ENCODE data around the gene CRB2.

Gene CRB2

GRCh38 chr9:123348317-123348992 is 7.5 kb upstream of the CRB2 start:
- no peak for DNase-seq (ENCODE audit: low spot score)

GRCh38 chr9:123349033-123349432 is 7.0 kb upstream of the CRB2 start:
- DNase-seq (ENCODE audit: low spot score) = no peak

- peak; percentile 53 for DNase-seq (ENCODE audit: low spot score)
Observed at GRCh38 chr9:123349691-123350480, 6.1 kb upstream of the CRB2 start.

DNA sequence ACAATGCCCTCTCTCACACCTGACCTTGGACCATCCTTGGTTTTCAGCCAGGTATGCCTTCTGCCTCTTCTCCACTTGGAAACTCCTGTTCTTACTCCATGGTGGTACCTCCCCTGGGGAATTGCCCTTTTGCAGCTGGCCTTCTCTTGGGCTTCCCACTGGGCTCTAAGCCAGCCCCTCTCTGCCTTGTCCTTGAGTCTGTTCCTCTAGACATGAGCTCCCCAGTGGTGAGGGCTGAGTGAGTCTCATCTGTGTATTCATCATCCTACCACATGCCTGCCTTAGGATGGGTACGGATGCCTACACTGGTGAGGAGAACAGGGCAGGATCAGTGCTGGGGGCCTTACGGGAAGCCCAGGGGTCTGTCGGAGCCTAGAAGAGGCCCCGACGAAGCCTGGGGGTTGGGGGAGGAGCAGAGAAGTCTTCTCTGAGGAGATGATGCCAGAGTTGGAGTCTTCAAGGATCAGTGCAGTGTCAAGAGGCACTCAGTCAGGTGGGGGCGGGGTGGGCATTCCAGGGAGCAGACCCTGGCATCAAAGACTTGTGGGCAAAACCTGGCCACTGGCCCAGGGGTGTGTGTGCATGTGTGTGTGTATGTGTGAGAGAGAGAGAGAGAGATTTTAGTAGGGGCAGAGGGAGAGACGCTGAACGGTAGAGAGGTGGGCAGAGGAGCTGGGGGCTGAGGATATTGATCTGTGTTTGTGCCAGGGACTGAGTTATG is 5.2 kb upstream of the CRB2 start:
- peak; percentile 17 for DNase-seq (ENCODE audit: low spot score)

DNA sequence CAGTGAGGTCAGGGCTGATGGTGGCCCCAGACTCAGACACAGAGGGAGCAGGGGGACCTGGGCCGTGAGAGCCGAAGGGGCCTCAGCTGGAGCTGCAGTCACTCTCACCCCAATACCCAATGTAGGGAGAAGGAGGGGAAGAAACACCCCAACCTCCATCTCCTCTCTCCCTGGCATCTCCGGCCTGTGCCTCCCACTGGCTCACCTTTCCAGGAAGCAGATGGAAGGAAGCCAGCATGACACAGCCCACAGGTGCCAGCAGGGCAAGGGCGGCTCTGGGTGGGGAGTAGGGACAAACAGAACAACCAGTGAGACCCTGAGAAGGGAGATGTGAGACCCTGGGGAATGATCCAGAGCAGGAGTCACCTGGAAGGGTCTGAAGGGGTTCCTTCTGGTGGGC is 3.0 kb upstream of the CRB2 start:
- no peak for DNase-seq (ENCODE audit: low spot score)

DNA sequence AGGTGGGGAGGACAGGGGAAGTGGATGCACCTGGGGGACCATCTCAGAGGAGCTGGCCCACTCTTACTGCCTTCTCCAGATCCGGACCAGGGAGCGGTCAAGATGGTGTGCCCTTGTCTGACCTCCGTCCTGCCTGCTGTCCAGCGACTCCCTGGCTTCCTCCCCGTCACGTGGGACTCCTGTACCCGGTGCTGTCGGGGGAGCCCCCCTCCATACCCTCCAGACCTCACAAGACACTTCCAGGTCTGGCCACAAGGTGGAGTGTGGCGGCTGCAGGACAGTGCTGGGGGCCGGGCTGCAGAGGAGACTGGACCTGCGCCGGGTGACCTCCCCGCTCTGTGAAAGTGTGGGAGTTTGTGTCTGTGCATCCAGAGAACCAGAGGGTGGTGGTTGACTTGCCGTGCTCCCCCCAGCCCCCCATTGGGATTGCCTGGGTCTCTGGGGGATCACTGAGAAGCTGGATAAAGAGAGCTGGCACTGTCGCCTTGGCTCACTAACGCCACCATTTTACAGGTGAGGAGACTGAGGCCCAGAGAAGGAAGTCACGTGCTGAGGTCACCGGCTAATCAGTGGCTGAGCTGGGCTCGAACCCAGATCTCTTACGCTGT is 1.9 kb upstream of the CRB2 start:
- peak; percentile 62 for DNase-seq (ENCODE audit: low spot score)

DNA sequence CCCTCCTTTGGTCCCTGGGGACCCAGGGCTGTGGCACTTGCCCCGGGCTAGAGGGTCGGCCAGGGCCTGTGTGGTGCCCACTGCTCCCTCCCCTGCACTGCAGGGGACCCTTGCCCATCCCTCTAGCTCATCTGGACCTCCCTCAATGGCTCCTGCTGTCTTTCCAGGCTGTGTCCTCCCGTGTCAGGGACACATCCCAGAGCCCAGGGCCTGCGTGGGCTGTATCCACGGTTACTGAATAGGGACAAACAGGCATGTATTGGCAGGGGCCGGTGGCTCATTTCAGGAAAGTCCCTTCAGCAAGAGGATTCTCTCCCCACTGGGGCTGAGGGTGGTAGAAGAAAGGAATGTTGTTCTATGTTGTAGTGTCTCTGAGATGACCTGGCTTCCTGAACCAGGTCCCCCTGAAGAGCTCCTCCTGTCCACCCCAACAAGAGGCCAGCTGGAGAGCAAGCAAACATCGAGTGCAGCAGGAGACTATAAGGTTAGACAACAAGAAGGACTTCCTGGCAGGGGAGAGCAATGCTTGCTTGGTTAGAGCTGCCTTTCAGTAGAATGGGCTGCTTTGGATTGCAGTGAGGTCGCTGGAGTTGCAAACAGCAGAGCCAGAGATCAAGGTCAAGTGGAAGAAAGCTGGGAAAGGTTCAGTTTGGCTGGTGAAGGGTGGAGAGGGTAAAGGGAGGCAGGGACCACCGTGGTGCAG is 1.0 kb upstream of the CRB2 start:
- DNase-seq (ENCODE audit: low spot score) = peak; percentile 46

- DNase-seq (ENCODE audit: low spot score) = no peak
Observed at GRCh38 chr9:123356851-123357742, 1.1 kb downstream of the CRB2 start.

GRCh38 chr9:123357743-123358059 is 1.7 kb downstream of the CRB2 start:
- no peak for DNase-seq (ENCODE audit: low spot score)

DNA sequence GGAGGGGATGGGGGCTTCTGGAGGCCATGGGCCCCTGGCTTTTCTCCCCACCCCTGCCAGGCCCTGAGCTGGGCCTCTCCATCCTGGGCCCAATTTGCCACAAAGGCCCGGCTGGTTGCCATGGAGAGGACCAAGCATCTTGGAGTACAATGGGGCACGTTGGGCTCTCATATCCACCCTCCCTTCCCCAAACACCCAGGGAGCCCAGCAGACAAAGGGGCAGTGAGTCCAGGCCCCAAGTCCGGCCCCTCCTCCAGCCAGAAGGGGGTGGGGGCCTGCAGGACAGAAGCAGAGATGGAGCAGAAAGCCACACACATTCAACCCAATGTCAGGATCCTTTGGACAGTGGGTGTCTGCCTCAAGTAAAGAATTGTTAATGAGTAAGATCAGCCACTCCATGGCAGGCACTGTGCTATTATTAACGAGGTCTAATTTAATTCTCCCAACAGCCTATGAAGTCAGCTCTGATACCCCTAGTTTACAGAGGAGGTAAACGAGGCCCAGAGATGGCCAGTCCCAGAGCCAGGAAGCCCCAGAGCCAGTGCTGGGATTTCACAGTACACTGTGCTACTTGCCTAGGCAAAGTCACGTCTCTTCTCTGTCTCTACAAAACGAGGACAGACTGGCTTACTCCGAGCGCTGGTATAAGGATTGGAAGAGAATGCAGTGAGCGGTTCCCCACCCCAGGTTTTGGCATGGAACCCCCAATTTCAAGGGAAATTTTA is 2.3 kb downstream of the CRB2 start:
- DNase-seq (ENCODE audit: low spot score) = no peak

DNA sequence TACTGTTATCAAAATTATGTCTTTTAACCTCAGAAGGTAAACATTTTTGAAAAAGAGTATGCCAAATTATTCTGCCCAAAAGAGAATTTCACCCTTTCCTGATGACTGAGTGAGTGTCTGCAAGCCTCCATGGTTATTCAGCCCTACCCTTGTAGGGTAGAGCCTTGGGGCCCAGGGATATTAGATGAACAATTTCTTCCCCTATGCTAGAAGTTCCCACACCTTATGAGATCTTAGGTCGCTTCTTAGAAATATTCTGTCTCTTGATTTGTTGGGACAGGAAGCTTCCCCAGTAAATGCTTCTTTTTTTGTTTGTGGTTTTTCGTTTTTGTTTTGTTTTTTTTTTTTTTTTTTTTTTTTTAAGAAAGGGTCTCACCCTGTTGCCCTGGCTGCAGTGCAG is 3.1 kb downstream of the CRB2 start:
- DNase-seq (ENCODE audit: low spot score) = no peak

GRCh38 chr9:123359546-123359945 is 3.5 kb downstream of the CRB2 start:
- DNase-seq (ENCODE audit: low spot score) = no peak

- peak; percentile 28 for DNase-seq (ENCODE audit: low spot score)
Observed at GRCh38 chr9:123360161-123361085, 4.4 kb downstream of the CRB2 start.

DNA sequence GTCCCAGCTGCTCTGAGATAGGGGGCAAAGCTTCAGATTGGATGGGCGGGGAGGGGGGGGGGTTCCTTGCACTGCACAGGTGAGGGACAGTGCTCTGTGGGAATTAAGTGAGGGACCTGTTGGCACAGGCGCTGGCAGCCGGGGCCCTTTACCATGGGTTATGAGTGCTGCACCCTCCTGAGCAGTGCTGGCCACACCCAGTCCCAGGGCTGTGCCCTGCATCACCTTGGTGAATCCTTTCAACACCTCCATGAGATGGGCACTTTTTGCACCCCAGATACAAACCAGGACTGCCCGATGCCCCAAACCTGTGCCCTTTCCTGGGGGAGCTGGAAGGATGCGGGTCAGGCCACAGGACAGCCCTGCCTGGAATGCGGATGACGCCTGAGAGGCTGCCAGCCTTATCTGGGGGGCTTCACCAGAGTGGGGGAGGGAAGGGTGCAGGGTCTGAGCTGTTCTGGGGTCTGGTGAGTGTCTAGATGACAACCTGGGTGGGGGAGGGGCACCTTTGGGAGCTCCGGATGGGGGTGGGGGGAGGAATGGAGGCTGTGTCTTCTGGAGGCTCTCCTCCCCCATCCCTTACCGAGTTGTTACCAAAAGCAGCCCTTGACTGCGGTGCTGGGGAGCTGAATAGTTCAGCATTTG is 5.2 kb downstream of the CRB2 start:
- no peak for DNase-seq (ENCODE audit: low spot score)

DNA sequence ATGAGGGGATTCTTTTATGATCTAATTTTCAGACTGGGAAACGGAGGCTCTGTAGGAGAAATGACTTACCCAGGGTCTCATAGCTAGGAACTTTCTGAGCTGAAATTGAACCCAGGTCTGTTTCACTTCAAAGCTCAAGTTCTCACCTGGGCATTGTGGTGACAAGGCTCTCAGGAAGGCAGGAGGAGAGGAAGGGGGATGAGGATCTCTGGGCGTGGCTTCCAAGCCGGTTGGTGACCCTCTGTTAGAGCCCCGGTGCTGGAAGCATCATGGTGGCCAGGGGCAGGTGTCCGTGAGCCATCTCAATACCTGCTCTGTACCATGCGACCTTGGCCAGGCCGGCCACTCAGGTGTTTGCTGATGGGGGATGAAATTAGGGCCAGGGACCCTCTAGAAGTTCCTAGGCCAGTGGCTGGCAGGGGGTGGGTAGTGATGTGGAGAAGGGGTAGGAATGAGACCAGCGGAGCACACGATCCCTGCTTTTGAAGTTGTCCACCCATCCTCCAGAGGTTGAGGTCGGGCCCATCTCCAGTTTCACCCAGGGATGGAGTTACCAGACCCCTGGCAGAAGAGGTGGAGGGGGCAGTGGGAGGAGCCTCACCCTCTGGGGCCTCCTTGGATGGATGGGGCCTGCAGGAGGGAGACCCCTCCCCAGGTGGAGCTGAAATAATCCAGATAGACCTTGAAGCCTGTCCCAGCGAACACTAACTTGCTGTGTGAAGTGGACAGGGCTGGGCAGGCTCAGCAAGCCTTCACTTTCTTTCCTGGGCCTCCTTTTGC is 5.9 kb downstream of the CRB2 start:
- DNase-seq (ENCODE audit: low spot score) = no peak

GRCh38 chr9:123362856-123363255 is 6.9 kb downstream of the CRB2 start:
- no peak for DNase-seq (ENCODE audit: low spot score)

DNA sequence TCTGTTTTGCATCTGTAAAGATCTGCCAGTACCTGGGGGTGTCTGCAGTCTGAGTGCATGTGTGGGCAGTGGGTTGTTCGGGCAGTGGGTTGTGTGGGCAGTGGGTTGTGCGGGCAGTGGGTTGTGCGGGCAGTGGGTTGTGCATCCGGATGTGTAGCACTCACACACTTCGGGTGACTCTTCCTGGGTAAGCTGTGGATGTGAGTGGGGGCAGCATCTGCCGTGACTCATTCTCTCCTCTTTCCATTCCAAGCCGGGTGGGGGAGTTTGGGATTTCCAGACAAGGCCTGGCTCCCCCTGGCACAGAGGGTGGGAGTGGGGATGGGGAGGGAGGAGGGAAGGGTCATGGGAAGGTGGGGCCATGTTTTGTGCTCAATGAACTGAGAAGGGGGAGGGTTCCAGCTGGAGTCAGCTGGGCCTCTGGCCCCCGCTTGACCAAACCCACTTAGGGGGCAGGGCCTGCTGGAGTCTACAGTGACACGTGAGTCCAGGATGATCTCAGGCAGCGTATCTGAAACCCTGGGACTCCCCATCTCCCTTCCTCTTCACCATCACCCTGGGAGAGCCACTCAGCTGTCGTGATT is 8.3 kb downstream of the CRB2 start:
- DNase-seq (ENCODE audit: low spot score) = peak; percentile 90
